SU-DHL-6 (cell line): ENCODE data around the gene CDKN2C.

Experiments used
- H2AFZ ChIP-seq: fragments of 200-600 bp; sonication (generic); 2 replicates; pipeline ENCODE4 v1.6.1; 2014; ENCODE audit warnings: low read depth, mild to moderate bottlenecking, moderate library complexity, mixed read lengths, antibody characterized with exemption, low read length; ENCODE audit not compliant: severe bottlenecking
- H3F3A ChIP-seq: fragments of 200-600 bp; shearing (Covaris generic); 2 replicates; pipeline ENCODE4 v1.6.0; 2016; ENCODE audit warnings: antibody characterized with exemption, mild to moderate bottlenecking; ENCODE audit not compliant: insufficient read depth
- H3K27ac ChIP-seq: fragments of 200-600 bp; sonication (generic); 2 replicates; pipeline ENCODE4 v1.5.1; 2016; ENCODE audit warnings: low read depth, mild to moderate bottlenecking, low read length, moderate library complexity, mixed read lengths
- H3K27me3 ChIP-seq: fragments of 200-600 bp; sonication (generic), shearing (Covaris generic); 2 replicates; pipeline ENCODE4 v1.6.0; 2014; ENCODE audit warnings: mild to moderate bottlenecking, low read length
- H3K36me3 ChIP-seq: fragments of 200-600 bp; sonication (generic); 2 replicates; pipeline ENCODE4 v1.6.1; 2014; ENCODE audit warnings: mild to moderate bottlenecking, low read length, mixed read lengths
- H3K4me2 ChIP-seq: fragments of 300-600, 200-600 bp; shearing (Covaris generic), sonication (generic); 2 replicates; pipeline ENCODE4 v1.6.0; 2014; ENCODE audit warnings: low read length, low read depth, mild to moderate bottlenecking; ENCODE audit not compliant: poor library complexity, severe bottlenecking
- H3K4me3 ChIP-seq: fragments of 200-600 bp; sonication (generic); 2 replicates; pipeline ENCODE4 v1.5.1; 2014; ENCODE audit warnings: antibody characterized with exemption, low read length, mild to moderate bottlenecking, mixed read lengths; ENCODE audit not compliant: insufficient read depth, poor library complexity, severe bottlenecking
- H3K79me2 ChIP-seq: fragments of 200-600 bp; sonication (generic); 2 replicates; pipeline ENCODE4 v1.6.1; 2014; ENCODE audit warnings: mild to moderate bottlenecking, low read length, moderate library complexity; ENCODE audit not compliant: insufficient read depth
- H3K9ac ChIP-seq: fragments of 200-600 bp; sonication (generic); 2 replicates; pipeline ENCODE4 v1.7.0; 2014; ENCODE audit warnings: mild to moderate bottlenecking, low read length
- H3K9me2 ChIP-seq: fragments of 200-600 bp; sonication (generic); replicated peaks from 2 replicates; pipeline ENCODE4 v1.6.1; 2014; ENCODE audit warnings: low read length; ENCODE audit not compliant: insufficient read depth
- H3K9me3 ChIP-seq: fragments of 200-600 bp; sonication (generic); 2 replicates; pipeline ENCODE4 v1.6.1; 2014; ENCODE audit warnings: low read length, mixed read lengths; ENCODE audit not compliant: insufficient read depth
- H4K20me1 ChIP-seq: fragments of 200-600 bp; sonication (generic); 2 replicates; pipeline ENCODE4 v1.6.1; 2014; ENCODE audit warnings: low read depth, mild to moderate bottlenecking, antibody characterized with exemption, low read length, moderate library complexity, mixed read lengths
- CTCF ChIP-seq: fragments of 200-600 bp; sonication (generic); IDR thresholded peaks from one replicate; pipeline ENCODE4 v1.5.1; 2017; ENCODE audit warnings: antibody characterized with exemption, mild to moderate bottlenecking, low read length, moderate library complexity; ENCODE audit not compliant: insufficient read depth, poor library complexity, severe bottlenecking
- EZH2phosphoT487 ChIP-seq: fragments of 200-600 bp; sonication (generic), shearing (Covaris generic); conservative IDR thresholded peaks from 2 replicates; pipeline ENCODE4 v1.6.1; 2018; ENCODE audit warnings: mild to moderate bottlenecking, antibody characterized with exemption, low read length, moderate library complexity, mixed read lengths

The CDKN2C gene

GRCh38 chr1:50972766-50973165, 2.7 kb downstream of the CDKN2C start:
- Histone ChIP-seq H3K79me2 (peaks cover 64% of the 10 kb centered on the region), H3K27me3 (no peaks in the 10 kb centered on the region), H2AFZ (no peak overlapping the region), H3K4me3 (peak overlapping the region; percentile 9), H3K27ac (peak overlapping the region; percentile 14; the same call in 1 of the 2 replicates), H3K9ac (peak overlapping the region; percentile 5; the same call in 1 of the 2 replicates), H3F3A (peaks cover 68% of the 10 kb centered on the region), H3K36me3 (peaks cover 45% of the 10 kb centered on the region), H3K4me2 (peak overlapping the region; percentile 83), H3K9me3 (no peaks in the 10 kb centered on the region), H3K9me2 (no peaks in the 10 kb centered on the region), H4K20me1 (peaks cover 12% of the 10 kb centered on the region)
- TF ChIP-seq EZH2phosphoT487 (no peak), CTCF (no peak)

GRCh38 chr1:50973255-50973654, 3.2 kb downstream of the CDKN2C start:
- Histone ChIP-seq H3K36me3 (peaks cover 45% of the 10 kb centered on the region), H3K9me3 (no peaks in the 10 kb centered on the region), H3K4me3 (no peak overlapping the region), H2AFZ (no peak overlapping the region), H3K27me3 (no peaks in the 10 kb centered on the region), H3K9ac (0 out of 2 replicates have a peak overlapping the region, but pooled peaks have one; percentile 5), H3K4me2 (peak overlapping the region; percentile 83), H3K9me2 (no peaks in the 10 kb centered on the region), H4K20me1 (peaks cover 12% of the 10 kb centered on the region), H3F3A (peaks cover 64% of the 10 kb centered on the region), H3K27ac (peak overlapping the region; percentile 14; the same call in 1 of the 2 replicates), H3K79me2 (peaks cover 65% of the 10 kb centered on the region)
- TF ChIP-seq EZH2phosphoT487 (no peak), CTCF (no peak)

- peak overlapping the region; percentile 92 for H3K4me2 ChIP-seq
- H3F3A ChIP-seq, result peaks cover 58% of the 10 kb centered on the region
- no peak overlapping the region for H3K9ac ChIP-seq
- no peaks in the 10 kb centered on the region for H3K9me2 ChIP-seq
- H2AFZ ChIP-seq, result no peak overlapping the region
- no peaks in the 10 kb centered on the region for H3K9me3 ChIP-seq
- no peak overlapping the region for H3K4me3 ChIP-seq
- peaks cover 72% of the 10 kb centered on the region for H3K79me2 ChIP-seq
- peaks cover 45% of the 10 kb centered on the region for H3K36me3 ChIP-seq
- TF ChIP-seq EZH2phosphoT487 (no peak), CTCF (no peak)
- peaks cover 12% of the 10 kb centered on the region for H4K20me1 ChIP-seq
- no peak overlapping the region for H3K27ac ChIP-seq
- no peaks in the 10 kb centered on the region for H3K27me3 ChIP-seq
Observed at GRCh38 chr1:50973875-50974617, 4.0 kb downstream of the CDKN2C start.
